PC-9 (cell line): Measurements from ENCODE around the gene DGCR6L. TPM values are rescaled to one million over a fixed set of nuclear protein-coding genes. Genes with fewer than 3 reads are reported as not detected.
"Not testable (repeated sequence)": the region's sequence is repeated elsewhere in the genome, so short reads cannot be mapped to it uniquely, and the experiment has no call there.

Experiments
- BruUV-seq: library from RNA; stranded (reverse); fragments of 400-500 nt; replicated peaks from 2 replicates; lab custom pipeline; 2021; lab: Mats Ljungman, UMichigan
- CTCF ChIA-PET: fragments of 300-600 bp; sonication (Branson Sonifier 250); formaldehyde crosslinking; loops from one replicate; lab custom pipeline; 2022; ENCODE audit warnings: antibody characterized with exemption; lab: Charles Lee
- POLR2A ChIA-PET: fragments of 300-600 bp; sonication (Branson Sonifier 250); formaldehyde crosslinking; loops from one replicate; lab custom pipeline; 2022; ENCODE audit warnings: antibody characterized with exemption; ENCODE audit not compliant: unreplicated experiment; lab: Charles Lee
- DNase-seq, 2 experiments: peaks; one replicate each; pipeline versions ENCODE4 v3.0.0 to v3.0.0-alpha.2; 2015 to 2022; ENCODE audit warnings: mixed read lengths in 1 of 2
- H2AFZ ChIP-seq: fragments of 200-600 bp; sonication (generic); 2 replicates; pipeline ENCODE4 v1.8.1; 2017; ENCODE audit warnings: antibody characterized with exemption
- H3F3A ChIP-seq: fragments of 200-600 bp; sonication (generic); 2 replicates; pipeline ENCODE4 v1.8.1; 2017; ENCODE audit warnings: antibody characterized with exemption, mild to moderate bottlenecking, low read depth; ENCODE audit not compliant: insufficient read depth
- H3K27ac ChIP-seq: fragments of 200-600 bp; sonication (generic); 2 replicates; pipeline ENCODE4 v1.6.1; 2016; ENCODE audit warnings: mixed run types
- H3K27me3 ChIP-seq: fragments of 200-600 bp; sonication (generic); 2 replicates; pipeline ENCODE4 v1.6.1; 2016; ENCODE audit warnings: low read depth, mixed run types; ENCODE audit not compliant: insufficient read depth
- H3K36me3 ChIP-seq: fragments of 200-600 bp; sonication (generic); 2 replicates; pipeline ENCODE4 v1.6.1; 2016; ENCODE audit warnings: low read depth, mixed run types
- H3K4me1 ChIP-seq: fragments of 200-600 bp; sonication (generic); replicated peaks from 2 replicates; pipeline ENCODE4 v1.6.1; 2016; ENCODE audit warnings: mixed run types; ENCODE audit not compliant: insufficient read depth
- H3K4me2 ChIP-seq: fragments of 200-600 bp; sonication (generic); 2 replicates; pipeline ENCODE4 v1.6.1; 2017; ENCODE audit warnings: mixed run types
- H3K4me3 ChIP-seq: fragments of 200-600 bp; sonication (generic); 2 replicates; pipeline ENCODE4 v1.6.1; 2016; ENCODE audit warnings: mixed run types
- H3K79me2 ChIP-seq: fragments of 200-600 bp; sonication (generic); 2 replicates; pipeline ENCODE4 v1.6.1; 2017; ENCODE audit warnings: low read depth, mixed run types
- H3K9me2 ChIP-seq: fragments of 200-600 bp; sonication (generic); 2 replicates; pipeline ENCODE4 v1.8.1; 2017; ENCODE audit warnings: mild to moderate bottlenecking; ENCODE audit not compliant: insufficient read depth
- H3K9me3 ChIP-seq: fragments of 200-600 bp; sonication (generic); 2 replicates; pipeline ENCODE4 v1.8.1; 2016; ENCODE audit warnings: low read depth; ENCODE audit not compliant: insufficient read depth
- H4K20me1 ChIP-seq: fragments of 200-600 bp; sonication (generic); 2 replicates; pipeline ENCODE4 v1.8.1; 2017; ENCODE audit not compliant: insufficient read depth
- EZH2 ChIP-seq: fragments of 200-600 bp; sonication (generic); IDR thresholded peaks from 2 replicates; pipeline ENCODE4 v1.8.0; 2017; ENCODE audit warnings: antibody characterized with exemption, low read depth
- intact Hi-C: fragments of 100-400 bp; cut with micrococcal nuclease; formaldehyde crosslinking; loops from one replicate; pipeline ENCODE4 v1.10.0; 2022; ENCODE audit not compliant: unreplicated experiment
- total RNA-seq: library from RNA; stranded (reverse); gene quantifications from 2 replicates; pipeline ENCODE4 v1.2.3, GENCODE V29; 2021
- TF ChIP-seq, protein P1 (sequence below): fragments of 200-600 bp; sonication (generic); conservative IDR thresholded peaks from 2 replicates; pipeline ENCODE4 v1.6.1; 2017; ENCODE audit warnings: mixed run types, antibody characterized with exemption, mild to moderate bottlenecking, moderate library complexity

DGCR6L gene
- total RNA-seq, 1 experiment from 2014 or later = 37.6 TPM

DNA sequence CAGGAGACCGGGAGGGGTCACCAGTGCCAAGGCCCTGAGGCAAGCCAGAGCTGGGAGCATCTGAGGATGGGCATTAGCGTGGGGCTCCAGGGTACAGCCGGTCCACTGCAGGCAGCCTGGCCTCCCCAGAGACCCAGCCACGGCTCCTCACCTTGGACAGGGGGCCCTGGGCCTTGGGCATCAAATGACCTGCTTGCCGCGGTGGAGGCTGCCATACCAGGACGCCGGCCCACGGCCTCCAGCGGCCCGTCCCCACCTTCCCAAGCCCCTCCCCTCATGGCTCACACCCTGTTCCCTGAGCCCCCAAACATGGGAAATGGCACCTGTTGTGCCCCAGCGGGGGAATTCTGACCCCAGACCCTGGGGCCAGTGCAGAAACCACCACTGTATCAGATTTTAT is 39.0 kb downstream of the DGCR6L start:
- Histone ChIP-seq H2AFZ (no peak overlapping the region), H3K36me3 (no peaks in the 10 kb centered on the region), H3K4me2 (no peak overlapping the region), H3K9me3 (no peaks in the 10 kb centered on the region), H3K9me2 (no peaks in the 10 kb centered on the region), H3K27me3 (no peaks in the 10 kb centered on the region; the same call in 1 of the 2 replicates), H3F3A (no peaks in the 10 kb centered on the region), H4K20me1 (no peaks in the 10 kb centered on the region), H3K79me2 (no peaks in the 10 kb centered on the region), H3K27ac (no peak overlapping the region), H3K4me3 (no peak overlapping the region), H3K4me1 (no peaks in the 10 kb centered on the region)
- ChIA-PET POLR2A (no interaction called here), CTCF (no interaction called here)
- TF ChIP-seq, protein P1, sequence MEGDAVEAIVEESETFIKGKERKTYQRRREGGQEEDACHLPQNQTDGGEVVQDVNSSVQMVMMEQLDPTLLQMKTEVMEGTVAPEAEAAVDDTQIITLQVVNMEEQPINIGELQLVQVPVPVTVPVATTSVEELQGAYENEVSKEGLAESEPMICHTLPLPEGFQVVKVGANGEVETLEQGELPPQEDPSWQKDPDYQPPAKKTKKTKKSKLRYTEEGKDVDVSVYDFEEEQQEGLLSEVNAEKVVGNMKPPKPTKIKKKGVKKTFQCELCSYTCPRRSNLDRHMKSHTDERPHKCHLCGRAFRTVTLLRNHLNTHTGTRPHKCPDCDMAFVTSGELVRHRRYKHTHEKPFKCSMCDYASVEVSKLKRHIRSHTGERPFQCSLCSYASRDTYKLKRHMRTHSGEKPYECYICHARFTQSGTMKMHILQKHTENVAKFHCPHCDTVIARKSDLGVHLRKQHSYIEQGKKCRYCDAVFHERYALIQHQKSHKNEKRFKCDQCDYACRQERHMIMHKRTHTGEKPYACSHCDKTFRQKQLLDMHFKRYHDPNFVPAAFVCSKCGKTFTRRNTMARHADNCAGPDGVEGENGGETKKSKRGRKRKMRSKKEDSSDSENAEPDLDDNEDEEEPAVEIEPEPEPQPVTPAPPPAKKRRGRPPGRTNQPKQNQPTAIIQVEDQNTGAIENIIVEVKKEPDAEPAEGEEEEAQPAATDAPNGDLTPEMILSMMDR = no peak
- no peak for TF ChIP-seq EZH2
- intact Hi-C loops = loop anchor here (10.0 kb wide), 1 partner anchor 316 kb away; no protein-coding TSS in a partner anchor
- BruUV-seq = no TSS peak
- no peak for DNase-seq

DNA sequence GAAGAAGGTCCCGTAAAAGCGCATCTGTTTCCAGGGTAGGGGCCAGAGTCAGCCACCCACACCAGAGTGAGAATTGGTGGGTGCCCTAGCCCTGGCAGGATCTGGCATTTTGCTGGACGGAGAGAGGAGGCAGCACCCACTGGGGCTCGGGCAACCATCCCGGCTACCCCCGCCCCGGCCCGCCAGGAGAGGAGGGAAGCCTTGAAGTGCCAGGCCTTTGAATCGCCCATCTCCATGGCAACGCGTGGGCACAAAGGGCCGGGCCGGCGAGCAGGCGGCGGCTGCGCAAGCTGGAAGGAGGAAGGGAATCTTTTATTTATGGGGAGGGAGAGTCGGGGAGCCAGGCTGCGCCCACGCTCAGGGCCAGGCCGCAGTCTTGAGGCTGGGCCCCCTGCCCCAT is 39.7 kb downstream of the DGCR6L start:
- H3K4me2 ChIP-seq, H3K27ac ChIP-seq, CTCF ChIA-PET, BruUV-seq, H3K36me3 ChIP-seq, H3K9me3 ChIP-seq, H2AFZ ChIP-seq, H3F3A ChIP-seq, H3K27me3 ChIP-seq, H3K4me3 ChIP-seq, H4K20me1 ChIP-seq, H3K9me2 ChIP-seq, POLR2A ChIA-PET, H3K79me2 ChIP-seq, H3K4me1 ChIP-seq: not testable (repeated sequence)
- intact Hi-C loops = loop anchor here (10.0 kb wide), 1 partner anchor 315 kb away; no protein-coding TSS in a partner anchor
- DNase-seq = peak in 1 of 2 experiments; percentile 47

DNA sequence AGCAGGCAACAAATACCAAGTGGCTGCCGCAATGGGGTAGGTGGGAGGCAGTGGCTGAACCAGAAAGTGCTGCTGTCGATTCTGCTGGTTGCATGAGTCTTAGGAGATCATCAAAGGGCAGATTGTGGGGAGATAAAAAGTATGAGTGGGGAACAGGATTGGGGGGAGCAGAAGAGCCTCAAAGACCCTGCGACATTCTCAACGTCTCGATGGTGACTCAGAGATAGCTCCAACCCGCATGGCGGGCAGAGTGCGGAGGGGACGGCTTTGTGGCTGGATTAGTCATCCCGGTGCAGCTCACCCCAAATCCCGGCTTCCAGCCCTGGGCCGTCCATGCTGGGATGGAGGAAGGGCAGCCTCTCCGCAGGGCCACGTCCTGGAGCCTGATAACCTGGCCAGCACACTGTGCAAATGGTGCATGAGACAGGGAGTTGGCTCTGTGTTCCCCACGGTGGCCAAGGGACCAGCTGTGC is 40.2 kb downstream of the DGCR6L start:
- no peaks in the 10 kb centered on the region for H3F3A ChIP-seq
- ChIA-PET POLR2A (no interaction called here), CTCF (no interaction called here)
- H3K4me2 ChIP-seq = no peak overlapping the region
- H3K36me3 ChIP-seq = no peaks in the 10 kb centered on the region
- DNase-seq = peak in 1 of 2 experiments; percentile 41
- no peak for TF ChIP-seq EZH2
- TF ChIP-seq, protein P1 = no peak
- H3K4me1 ChIP-seq = no peaks in the 10 kb centered on the region
- H3K4me3 ChIP-seq = no peak overlapping the region
- H4K20me1 ChIP-seq = no peaks in the 10 kb centered on the region
- no peaks in the 10 kb centered on the region for H3K9me3 ChIP-seq
- no peaks in the 10 kb centered on the region; the same call in 1 of the 2 replicates for H3K27me3 ChIP-seq
- no peak overlapping the region for H2AFZ ChIP-seq
- H3K79me2 ChIP-seq = no peaks in the 10 kb centered on the region
- intact Hi-C loops = loop anchor here (10.0 kb wide), 1 partner anchor 315 kb away; no protein-coding TSS in a partner anchor
- no peak overlapping the region for H3K27ac ChIP-seq
- BruUV-seq = no TSS peak
- no peaks in the 10 kb centered on the region for H3K9me2 ChIP-seq

DNA sequence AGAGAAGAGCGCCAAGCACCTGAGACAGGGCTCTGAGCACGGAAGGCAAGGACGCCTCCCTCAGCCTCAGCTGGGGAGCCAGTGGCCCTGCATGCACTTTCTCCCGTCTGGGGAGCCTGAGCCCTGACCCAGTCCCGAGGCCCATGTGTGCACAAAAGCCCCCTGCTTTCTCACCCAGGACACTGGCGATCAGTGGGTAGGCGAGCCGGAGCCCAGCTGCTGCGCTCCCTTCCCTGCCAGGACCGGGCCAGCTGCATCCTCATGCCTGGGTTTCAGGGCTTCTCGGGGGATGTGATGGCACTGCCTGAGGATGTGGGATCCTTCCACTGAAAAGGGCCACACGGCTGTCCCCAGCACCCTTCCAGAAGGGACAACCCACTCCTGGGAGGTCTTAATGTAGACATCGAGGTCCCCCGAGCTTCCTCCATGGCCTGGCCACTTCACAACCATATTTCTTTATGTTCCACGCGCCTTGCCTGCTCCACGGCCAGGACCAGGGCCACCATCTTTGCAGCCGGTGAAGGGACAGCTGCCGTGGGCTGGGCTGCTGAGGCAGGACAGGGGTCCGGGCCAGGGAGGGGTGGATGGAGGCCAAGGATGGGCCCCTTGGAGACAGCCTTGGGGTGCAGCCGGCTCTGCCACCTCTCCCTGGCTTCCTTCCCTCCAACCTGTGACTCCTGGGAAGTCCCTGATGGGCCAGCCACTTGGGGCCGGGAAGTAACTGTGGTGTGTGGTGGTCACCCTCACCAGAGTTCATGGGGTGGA is 41.0 kb downstream of the DGCR6L start:
- intact Hi-C loops, H3K36me3 ChIP-seq, H3K27me3 ChIP-seq, BruUV-seq, DNase-seq, H3K9me3 ChIP-seq, H3K4me2 ChIP-seq, H2AFZ ChIP-seq, POLR2A ChIA-PET, H4K20me1 ChIP-seq, H3K4me1 ChIP-seq, H3K79me2 ChIP-seq, H3K4me3 ChIP-seq, H3K9me2 ChIP-seq, H3K27ac ChIP-seq, CTCF ChIA-PET, H3F3A ChIP-seq: not testable (repeated sequence)

DNA sequence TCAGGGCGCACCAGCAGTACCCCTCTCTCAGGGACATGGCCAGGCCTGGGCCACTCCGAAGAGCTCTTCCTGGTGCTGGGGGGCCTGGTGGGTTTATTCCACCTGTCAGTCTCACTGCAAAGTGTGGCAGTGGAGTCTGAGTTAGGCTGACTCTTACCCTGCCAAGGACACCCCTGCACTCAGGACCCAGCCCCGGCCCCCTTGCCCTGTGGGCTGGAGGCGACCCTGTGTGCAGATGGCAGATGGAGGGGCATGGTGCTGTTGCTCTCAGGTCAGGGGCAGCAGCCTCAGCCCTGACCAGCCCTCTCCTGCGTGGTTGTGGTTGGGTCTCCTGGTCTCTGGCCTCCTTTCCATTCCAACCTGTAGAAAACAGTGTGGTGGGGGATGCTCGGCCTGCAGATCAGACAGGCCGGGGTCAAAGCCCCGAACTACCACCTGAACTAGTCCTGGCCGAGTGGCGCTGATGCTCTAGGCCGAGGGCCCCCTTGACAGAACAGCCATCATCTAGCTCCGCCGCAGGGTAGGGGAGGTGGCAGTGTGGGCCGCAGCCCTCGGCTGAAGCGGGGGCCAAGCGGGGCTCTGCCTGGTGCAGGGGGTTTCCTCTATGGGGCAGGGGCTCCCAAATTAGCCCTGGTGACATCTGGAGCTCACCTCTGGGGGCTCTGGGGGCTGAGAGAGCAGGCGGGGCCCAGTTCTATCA is 41.8 kb downstream of the DGCR6L start:
- H3K27me3 ChIP-seq, H3K79me2 ChIP-seq, intact Hi-C loops, POLR2A ChIA-PET, H3K27ac ChIP-seq, H4K20me1 ChIP-seq, H3K4me2 ChIP-seq, H3F3A ChIP-seq, CTCF ChIA-PET, H3K9me3 ChIP-seq, DNase-seq, H2AFZ ChIP-seq, H3K4me1 ChIP-seq, BruUV-seq, H3K36me3 ChIP-seq, H3K9me2 ChIP-seq, H3K4me3 ChIP-seq: not testable (repeated sequence)
